SK-N-SH (cell line): ENCODE measurements around the gene PARN. TPM values are rescaled to one million over a fixed set of nuclear protein-coding genes. Genes with fewer than 3 reads are reported as not detected.

Experiments
- CTCF ChIA-PET: fragments of 300-600, 350-600 bp; formaldehyde crosslinking; extraction: SDS; loops from one replicate; lab custom pipeline; 2021; lab: Yijun Ruan, JAX
- POLR2A ChIA-PET: fragments of 350-600 bp; sonication (Branson Sonifier 250); formaldehyde crosslinking; extraction: SDS; loops from one replicate; lab custom pipeline; 2020; ENCODE audit warnings: antibody characterized with exemption, inconsistent platforms; lab: Yijun Ruan, JAX
- DNase-seq: peaks from one replicate; pipeline ENCODE4 v3.0.0; 2012
- H2AFZ ChIP-seq: fragments of 200-600 bp; sonication (generic); 2 replicates; pipeline ENCODE4 v1.8.1; 2016; ENCODE audit warnings: antibody characterized with exemption, mild to moderate bottlenecking, low read depth
- H3F3A ChIP-seq: fragments of 200-600 bp; sonication (generic); replicated peaks from 2 replicates; pipeline ENCODE3; 2016; ENCODE audit warnings: antibody characterized with exemption, mild to moderate bottlenecking; ENCODE audit not compliant: insufficient read depth
- H3K27ac ChIP-seq, 2 experiments: fragments of 200-500 bp in 1 of 2; fragments of 200-600 bp in 1 of 2; sonication (Bioruptor generic) in 1 of 2; sonication (generic), shearing (Covaris generic) in 1 of 2; 2 replicates each; pipeline versions ENCODE4 v1.5.1 to v1.6.1; 2014 to 2016; ENCODE audit warnings: low read depth in 2 of 2, inconsistent platforms in 1 of 2, low read length in 1 of 2, mild to moderate bottlenecking in 1 of 2, mixed read lengths in 1 of 2
- H3K27me3 ChIP-seq: fragments of 200-600 bp; sonication (generic), shearing (Covaris generic); 2 replicates; pipeline ENCODE4 v1.6.1; 2016; ENCODE audit warnings: mixed run types; ENCODE audit not compliant: insufficient read depth
- H3K36me3 ChIP-seq, 2 experiments: fragments of 200-500 bp in 1 of 2; fragments of 200-600 bp in 1 of 2; sonication (Bioruptor generic) in 1 of 2; sonication (generic) in 1 of 2; replicated peaks in 1 of 2; 2 replicates each; pipeline versions ENCODE3 to v1.5.1; 2014 to 2016; ENCODE audit warnings: low read length in 1 of 2, mild to moderate bottlenecking in 1 of 2; ENCODE audit not compliant: insufficient read depth in 2 of 2, control insufficient read depth in 1 of 2
- H3K4me1 ChIP-seq, 2 experiments: fragments of 200-500 bp in 1 of 2; fragments of 200-600 bp in 1 of 2; sonication (Bioruptor generic) in 1 of 2; sonication (generic), shearing (Covaris generic) in 1 of 2; 2 replicates each; pipeline versions ENCODE4 v1.5.1 to v1.6.1; 2014 to 2016; ENCODE audit warnings: low read depth in 1 of 2, low read length in 1 of 2, mixed run types in 1 of 2; ENCODE audit not compliant: insufficient read depth in 2 of 2, control insufficient read depth in 1 of 2
- H3K4me2 ChIP-seq: fragments of 200-600 bp; sonication (generic), shearing (Covaris generic); 2 replicates; pipeline ENCODE4 v1.6.1; 2017; ENCODE audit warnings: mixed run types
- H3K4me3 ChIP-seq, 2 experiments: fragments of 200-500 bp in 1 of 2; fragments of 200-600 bp in 1 of 2; sonication (Bioruptor generic) in 1 of 2; sonication (generic), shearing (Covaris generic) in 1 of 2; 2 replicates each; pipeline versions ENCODE4 v1.5.1 to v1.8.1; 2014 to 2016; ENCODE audit warnings: low read depth in 2 of 2, inconsistent platforms in 1 of 2, low read length in 1 of 2, mild to moderate bottlenecking in 1 of 2, mixed read lengths in 1 of 2, moderate library complexity in 1 of 2
- H3K79me2 ChIP-seq: fragments of 200-600 bp; sonication (generic); 2 replicates; pipeline ENCODE4 v1.8.1; 2017; ENCODE audit warnings: mild to moderate bottlenecking; ENCODE audit not compliant: insufficient read depth
- H3K9ac ChIP-seq: fragments of 200-600 bp; sonication (generic); 2 replicates; pipeline ENCODE4 v1.6.1; 2017; ENCODE audit warnings: mixed run types
- H3K9me2 ChIP-seq: fragments of 200-600 bp; sonication (generic); 2 replicates; pipeline ENCODE4 v1.6.1; 2017; ENCODE audit warnings: mixed run types
- H3K9me3 ChIP-seq: fragments of 200-600 bp; sonication (generic); 2 replicates; pipeline ENCODE4 v1.6.1; 2017; ENCODE audit warnings: mixed run types, mild to moderate bottlenecking, moderate library complexity
- H4K20me1 ChIP-seq: fragments of 200-600 bp; sonication (generic); 2 replicates; pipeline ENCODE4 v1.6.1; 2017; ENCODE audit warnings: mild to moderate bottlenecking, mixed run types; ENCODE audit not compliant: insufficient read depth
- EZH2phosphoT487 ChIP-seq: fragments of 200-600 bp; sonication (generic); IDR thresholded peaks from 2 replicates; pipeline ENCODE4 v1.6.1; 2017; ENCODE audit warnings: low read depth, mixed run types, mild to moderate bottlenecking, antibody characterized with exemption, moderate library complexity, borderline replicate concordance
- FOXM1 ChIP-seq: IDR thresholded peaks from 2 replicates; pipeline ENCODE4 v1.4.0; 2012; ENCODE audit warnings: low read depth, mild to moderate bottlenecking
- RFX5 ChIP-seq: IDR thresholded peaks from 2 replicates; pipeline ENCODE4 v1.6.1; 2012; ENCODE audit warnings: mild to moderate bottlenecking, improper control_type of control experiment, low read length
- SIN3A ChIP-seq: IDR thresholded peaks from 2 replicates; pipeline ENCODE4 v1.6.1; 2012; ENCODE audit warnings: low read depth, mild to moderate bottlenecking, low read length, moderate library complexity, borderline replicate concordance
- SMC3 ChIP-seq: IDR thresholded peaks from 2 replicates; pipeline ENCODE4 v1.6.1; 2012; ENCODE audit warnings: low read depth, low read length, improper control_type of control experiment
- USF2 ChIP-seq: fragments of 150-350 bp; IDR thresholded peaks from 2 replicates; pipeline ENCODE4 v1.6.1; 2017; ENCODE audit warnings: antibody characterized with exemption, low read length, low read depth, borderline replicate concordance
- WGBS: methylation state at CpG from one replicate; pipeline ENCODE4 v1.1.6; 2017; ENCODE audit warnings: low lambda C conversion rate; 5-methylcytosine and 5-hydroxymethylcytosine counted together
- polyA plus RNA-seq, 3 experiments: library from polyadenylated mRNA; depleted of rRNA; stranded (reverse); fragments of >200 nt; gene quantifications; 2 replicates each; pipeline ENCODE4 v1.2.3, GENCODE V29; 2012
- TF ChIP-seq, protein P1 (sequence below): fragments of 150-350 bp; IDR thresholded peaks from 2 replicates; pipeline ENCODE4 v1.6.1; 2016; ENCODE audit warnings: mild to moderate bottlenecking, low read depth, low read length
- TF ChIP-seq, protein P2 (sequence below): fragments of 200-600 bp; sonication (generic); IDR thresholded peaks from 2 replicates; pipeline ENCODE4 v1.6.1; 2017; ENCODE audit warnings: antibody characterized with exemption, mild to moderate bottlenecking, moderate library complexity

The PARN gene
- polyA plus RNA-seq, 1 of the 3 experiments (the other 2 are of a cell fraction): 20.5 TPM

- Histone ChIP-seq H3K9me3 (no peaks in the 10 kb centered on the region), H3K27ac (no peak overlapping the region), H3K79me2 (no peaks in the 10 kb centered on the region; the same call in 1 of the 2 replicates), H3K27me3 (no peaks in the 10 kb centered on the region), H3K9me2 (no peaks in the 10 kb centered on the region), H3F3A (no peaks in the 10 kb centered on the region), H3K36me3 (peaks cover 4 to 29% of the 10 kb centered on the region in 2 experiments), H3K4me1 (peaks cover 21 to 22% of the 10 kb centered on the region in 2 experiments), H2AFZ (no peak overlapping the region), H4K20me1 (no peaks in the 10 kb centered on the region), H3K9ac (no peak overlapping the region), H3K4me3 (no peak overlapping the region), H3K4me2 (no peak overlapping the region)
- WGBS: 95% methylated on average over 6 of the region's 6 CpGs
- ChIA-PET POLR2A (no interaction called here), CTCF (no interaction called here)
- TF ChIP-seq, protein P1, sequence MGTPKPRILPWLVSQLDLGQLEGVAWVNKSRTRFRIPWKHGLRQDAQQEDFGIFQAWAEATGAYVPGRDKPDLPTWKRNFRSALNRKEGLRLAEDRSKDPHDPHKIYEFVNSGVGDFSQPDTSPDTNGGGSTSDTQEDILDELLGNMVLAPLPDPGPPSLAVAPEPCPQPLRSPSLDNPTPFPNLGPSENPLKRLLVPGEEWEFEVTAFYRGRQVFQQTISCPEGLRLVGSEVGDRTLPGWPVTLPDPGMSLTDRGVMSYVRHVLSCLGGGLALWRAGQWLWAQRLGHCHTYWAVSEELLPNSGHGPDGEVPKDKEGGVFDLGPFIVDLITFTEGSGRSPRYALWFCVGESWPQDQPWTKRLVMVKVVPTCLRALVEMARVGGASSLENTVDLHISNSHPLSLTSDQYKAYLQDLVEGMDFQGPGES: no peak
- TF ChIP-seq SMC3 (no peak), USF2 (no peak), EZH2phosphoT487 (no peak), SIN3A (no peak), RFX5 (no peak)
- TF ChIP-seq, protein P2, sequence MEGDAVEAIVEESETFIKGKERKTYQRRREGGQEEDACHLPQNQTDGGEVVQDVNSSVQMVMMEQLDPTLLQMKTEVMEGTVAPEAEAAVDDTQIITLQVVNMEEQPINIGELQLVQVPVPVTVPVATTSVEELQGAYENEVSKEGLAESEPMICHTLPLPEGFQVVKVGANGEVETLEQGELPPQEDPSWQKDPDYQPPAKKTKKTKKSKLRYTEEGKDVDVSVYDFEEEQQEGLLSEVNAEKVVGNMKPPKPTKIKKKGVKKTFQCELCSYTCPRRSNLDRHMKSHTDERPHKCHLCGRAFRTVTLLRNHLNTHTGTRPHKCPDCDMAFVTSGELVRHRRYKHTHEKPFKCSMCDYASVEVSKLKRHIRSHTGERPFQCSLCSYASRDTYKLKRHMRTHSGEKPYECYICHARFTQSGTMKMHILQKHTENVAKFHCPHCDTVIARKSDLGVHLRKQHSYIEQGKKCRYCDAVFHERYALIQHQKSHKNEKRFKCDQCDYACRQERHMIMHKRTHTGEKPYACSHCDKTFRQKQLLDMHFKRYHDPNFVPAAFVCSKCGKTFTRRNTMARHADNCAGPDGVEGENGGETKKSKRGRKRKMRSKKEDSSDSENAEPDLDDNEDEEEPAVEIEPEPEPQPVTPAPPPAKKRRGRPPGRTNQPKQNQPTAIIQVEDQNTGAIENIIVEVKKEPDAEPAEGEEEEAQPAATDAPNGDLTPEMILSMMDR: no peak
- no peak for DNase-seq
Observed at GRCh38 chr16:14483819-14484385, 146.2 kb downstream of the PARN start.

DNA sequence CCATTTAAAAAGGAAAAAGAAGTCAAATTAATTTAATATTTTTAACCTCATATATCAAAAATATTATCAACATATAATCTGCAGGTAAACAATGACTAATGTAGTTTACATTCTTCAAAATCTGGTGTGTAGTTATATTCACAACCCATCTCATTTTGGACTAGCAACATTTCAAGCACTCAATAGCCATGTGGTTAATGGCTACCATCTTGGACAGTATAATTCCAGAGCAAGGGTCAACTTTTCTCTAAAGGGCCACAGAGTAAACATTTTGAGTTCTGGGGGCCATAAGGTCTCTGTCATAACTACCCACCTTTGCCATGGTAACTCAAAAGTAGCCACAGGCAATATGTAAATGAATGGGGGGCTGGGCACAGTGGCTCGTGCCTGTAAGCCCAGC lies 153.9 kb downstream of the PARN start:
- 93% methylated on average over 1 of the region's 1 CpG for WGBS
- Histone ChIP-seq H3K4me3 (no peak overlapping the region), H3K27me3 (no peaks in the 10 kb centered on the region), H3K9me3 (no peaks in the 10 kb centered on the region), H3K9me2 (no peaks in the 10 kb centered on the region), H3K79me2 (no peaks in the 10 kb centered on the region), H3K4me1 (no peaks in the 10 kb centered on the region), H3K36me3 (peaks cover 0 to 30% of the 10 kb centered on the region in 2 experiments), H3F3A (no peaks in the 10 kb centered on the region), H4K20me1 (no peaks in the 10 kb centered on the region), H2AFZ (no peak overlapping the region), H3K4me2 (no peak overlapping the region), H3K9ac (no peak overlapping the region), H3K27ac (no peak overlapping the region)
- ChIA-PET CTCF (no interaction called here), POLR2A (no interaction called here)
- TF ChIP-seq FOXM1: no peak
- no peak for DNase-seq
